Kasumi-1 (cell line): ENCODE measurements around the gene TADA1.
"Not testable (repeated sequence)": the region's sequence is repeated elsewhere in the genome, so short reads cannot be mapped to it uniquely, and the experiment has no call there.

ENCODE experiments used
- DNase-seq, 2 experiments: peaks; one replicate each; lab custom pipeline; 2025; lab: John Stamatoyannopoulos, UW

TADA1 gene

DNA sequence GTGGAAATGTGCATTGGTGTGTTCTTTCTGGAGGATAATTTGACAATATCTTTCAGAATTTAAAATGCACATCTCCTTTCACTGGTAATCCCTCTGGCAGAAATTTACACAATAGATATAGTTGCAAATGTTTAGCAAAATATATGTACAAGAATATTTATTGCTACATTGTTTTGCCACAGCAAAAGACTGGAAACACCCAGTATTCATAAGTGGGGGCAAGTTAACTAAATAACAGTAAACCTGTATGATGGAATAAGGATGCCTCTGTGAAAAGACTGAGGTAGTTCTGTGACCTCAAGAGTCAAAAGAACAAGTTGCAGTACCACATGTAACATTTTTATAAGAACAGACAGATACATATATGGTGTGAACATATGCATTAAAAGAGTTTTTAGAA, 13.7 kb upstream of the TADA1 start:
- no peak for DNase-seq

DNA sequence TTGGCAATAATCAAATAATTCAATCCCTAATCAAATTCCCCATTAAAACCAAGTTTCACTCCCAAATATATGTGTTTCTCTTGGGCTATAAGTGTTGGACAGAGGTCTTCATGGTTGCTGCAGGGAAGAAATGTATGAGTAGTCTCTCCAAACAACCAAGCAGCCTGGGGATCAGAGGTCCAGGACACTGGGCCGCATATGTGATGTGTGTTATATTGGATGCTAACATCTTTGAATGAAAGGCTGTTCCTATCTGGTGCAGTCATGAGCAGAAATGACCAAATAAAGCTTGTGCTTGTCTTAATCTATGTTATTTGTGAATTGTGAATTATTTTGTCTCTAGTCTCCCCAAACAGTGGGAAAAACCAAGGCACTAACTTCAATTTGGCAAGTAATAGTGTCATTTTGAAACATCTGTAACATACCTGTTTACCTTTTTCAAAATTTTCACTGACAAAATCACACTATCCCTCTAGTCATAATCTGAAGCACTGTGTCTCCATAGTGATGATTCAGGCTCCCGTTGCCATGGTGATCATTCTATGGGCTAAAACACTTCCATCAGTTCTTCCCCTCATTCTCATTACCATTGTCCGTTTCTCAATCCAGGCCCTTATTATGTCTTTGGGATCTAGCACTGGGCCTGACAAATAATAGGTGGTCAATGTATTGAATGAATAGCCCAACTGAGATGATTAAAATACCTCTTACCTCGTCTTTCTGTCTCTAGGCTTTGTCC, 12.5 kb upstream of the TADA1 start:
- no peak for DNase-seq

DNA sequence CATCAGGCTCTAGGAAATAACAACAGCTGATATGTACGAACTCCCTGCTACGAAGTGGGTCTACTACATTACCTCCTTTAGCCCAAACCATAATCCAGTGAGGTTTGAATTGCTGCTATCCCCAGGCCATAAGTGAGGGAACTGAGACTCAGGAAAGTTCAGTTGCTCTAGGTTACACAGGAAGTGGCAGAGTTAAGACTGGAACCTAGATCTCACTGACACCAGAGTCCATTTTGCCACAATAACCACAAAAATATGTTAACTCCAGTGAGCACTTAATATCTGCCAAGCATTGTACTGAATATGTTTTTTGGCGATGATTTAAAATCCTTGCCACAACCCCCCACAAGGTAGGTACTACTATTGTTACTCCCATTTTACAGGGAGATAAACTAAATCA, 8.9 kb upstream of the TADA1 start:
- DNase-seq, result no peak

DNA sequence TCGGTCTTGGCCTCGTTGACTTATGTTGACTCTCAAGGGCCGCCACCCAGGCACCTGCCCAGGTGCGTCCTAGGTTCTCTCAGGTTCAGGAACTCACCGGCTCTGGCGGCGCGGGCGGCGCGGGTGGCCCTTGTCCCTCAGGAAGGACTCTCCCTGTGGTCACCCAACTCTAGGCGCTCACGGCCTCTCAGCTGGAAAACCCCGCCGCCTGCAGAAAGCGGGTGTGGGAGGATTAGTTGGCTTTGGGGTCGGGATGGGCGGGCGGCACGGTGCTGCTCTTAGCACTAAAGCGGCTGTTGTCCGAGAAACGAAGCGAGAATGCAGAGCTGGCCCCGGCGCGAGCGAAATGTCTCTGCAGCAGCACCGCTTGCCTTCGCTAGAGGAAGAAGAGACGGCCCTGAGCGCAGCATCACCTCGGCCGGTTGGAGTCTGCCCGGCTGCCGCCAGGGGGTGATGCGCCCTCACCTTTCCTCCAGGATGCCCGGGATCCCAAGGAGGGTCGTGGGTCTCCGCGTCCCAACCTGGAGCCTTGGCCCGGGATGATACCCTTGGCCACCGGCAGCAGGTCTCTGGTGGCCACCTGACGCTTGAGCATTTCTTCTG, 8.1 kb upstream of the TADA1 start:
- DNase-seq, result no peak

- DNase-seq, result no peak
Measured at GRCh38 chr1:166882893-166883292, 6.8 kb upstream of the TADA1 start.

DNA sequence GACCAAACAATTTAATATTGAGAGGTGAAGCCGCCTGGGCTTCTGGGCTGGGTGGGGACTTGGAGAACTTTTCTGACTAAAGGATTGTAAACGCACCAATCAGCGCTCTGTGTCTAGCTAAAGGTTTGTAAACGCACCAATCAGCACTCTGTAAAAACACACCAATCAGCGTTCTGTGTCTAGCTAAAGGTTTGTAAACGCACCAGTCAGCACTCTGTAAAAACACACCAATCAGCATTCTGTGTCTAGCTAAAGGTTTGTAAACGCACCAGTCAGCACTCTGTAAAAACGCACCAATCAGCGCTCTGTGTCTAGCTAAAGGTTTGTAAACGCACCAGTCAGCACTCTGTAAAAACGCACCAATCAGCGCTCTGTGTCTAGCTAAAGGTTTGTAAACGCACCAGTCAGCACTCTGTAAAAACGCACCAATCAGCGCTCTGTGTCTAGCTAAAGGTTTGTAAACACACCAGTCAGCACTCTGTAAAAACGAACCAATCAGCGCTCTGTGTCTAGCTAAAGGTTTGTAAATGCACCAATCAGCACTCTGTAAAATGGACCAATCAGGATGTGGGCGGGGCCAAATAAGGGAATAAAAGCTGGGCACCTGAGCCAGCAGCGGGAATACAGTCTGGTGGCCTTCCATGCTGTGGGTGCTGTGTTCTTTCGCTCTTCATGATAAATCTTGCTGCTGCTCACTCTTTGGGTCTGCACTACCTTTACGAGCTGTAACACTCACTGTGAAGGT, 2.3 kb upstream of the TADA1 start:
- not testable (repeated sequence) for DNase-seq

- DNase-seq, result no peak
Measured at GRCh38 chr1:166876540-166876838, 425 bp upstream of the TADA1 start.

DNA sequence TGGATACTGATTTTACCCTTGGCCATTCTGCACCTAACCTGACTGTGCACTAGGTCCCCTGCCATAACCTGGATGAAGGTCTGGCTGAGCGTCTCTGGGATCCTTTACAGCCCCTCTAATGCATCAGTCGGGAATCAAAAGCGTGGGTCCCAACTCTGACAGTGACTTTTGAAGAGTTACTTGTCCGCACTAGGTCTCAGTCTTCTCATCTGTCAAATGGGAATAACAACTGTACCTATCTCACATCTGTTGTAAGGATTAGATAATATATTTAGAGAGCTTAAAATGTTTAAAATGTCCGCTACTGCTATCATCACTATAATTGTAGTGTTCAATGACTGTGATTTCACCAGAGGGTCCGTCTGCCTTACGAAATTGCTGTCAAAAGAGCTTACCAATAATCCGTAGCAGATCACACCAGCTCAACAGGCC, 746 bp downstream of the TADA1 start:
- no peak for DNase-seq

DNA sequence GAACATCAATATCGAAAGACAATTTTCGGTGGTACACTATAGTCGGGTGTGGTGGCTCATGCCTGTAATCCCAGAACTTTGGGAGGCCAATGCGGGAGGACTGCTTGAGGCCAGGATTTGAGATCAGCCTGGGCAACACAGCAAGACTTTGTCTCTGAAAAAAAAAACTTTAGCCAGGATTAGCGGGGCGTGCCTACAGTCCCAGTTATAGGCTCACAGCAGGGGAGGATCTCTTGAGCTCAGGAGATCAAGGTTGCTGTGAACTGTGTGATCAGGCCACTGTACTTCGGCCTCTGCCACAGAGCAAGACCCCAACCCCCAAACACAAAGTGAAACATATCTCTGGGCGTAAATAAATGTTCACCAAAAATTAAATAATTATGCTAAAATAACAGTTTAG, 1.6 kb downstream of the TADA1 start:
- DNase-seq, result no peak

DNA sequence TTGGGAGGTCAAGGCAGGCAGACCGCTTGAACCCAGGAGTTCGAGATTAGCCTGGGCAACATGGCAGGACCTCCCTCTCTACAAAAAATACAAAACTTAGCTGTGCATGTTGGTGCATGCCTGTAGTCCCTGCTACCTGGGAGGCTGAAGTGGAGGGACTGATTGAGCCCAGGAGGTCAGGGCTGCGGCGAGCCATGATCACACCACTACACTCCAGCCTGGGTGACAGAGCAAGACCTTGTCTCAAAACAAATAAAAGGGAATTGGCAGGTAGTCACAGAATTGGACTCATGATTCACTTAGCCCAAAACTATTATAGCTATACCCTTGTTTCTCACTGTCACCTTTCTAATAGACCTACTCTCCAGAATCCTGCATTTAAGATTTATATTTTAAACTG, 5.5 kb downstream of the TADA1 start:
- no peak for DNase-seq

- no peak for DNase-seq
Measured at GRCh38 chr1:166869318-166870099, 6.6 kb downstream of the TADA1 start.

DNA sequence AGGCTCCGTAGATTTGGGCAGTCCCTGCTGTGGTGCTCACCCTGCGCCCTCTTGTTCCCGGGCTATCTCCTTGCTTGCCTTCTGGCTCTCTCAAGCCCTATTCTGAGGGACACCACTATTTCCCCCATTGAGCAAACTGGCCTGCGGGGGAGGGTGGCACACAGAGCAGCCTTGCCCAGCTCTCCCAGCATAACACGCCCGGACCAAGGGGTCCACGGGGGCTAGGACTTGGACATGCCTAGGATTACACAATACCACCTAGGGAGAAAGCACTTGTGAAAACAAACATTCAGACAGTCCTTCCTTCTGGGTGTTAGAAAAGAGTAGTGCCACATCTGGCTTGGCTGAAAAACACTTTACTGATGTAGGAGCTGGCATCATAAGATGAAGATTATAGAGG, 7.4 kb downstream of the TADA1 start:
- no peak for DNase-seq

- DNase-seq, result no peak
Measured at GRCh38 chr1:166865926-166866325, 10.1 kb downstream of the TADA1 start.

DNA sequence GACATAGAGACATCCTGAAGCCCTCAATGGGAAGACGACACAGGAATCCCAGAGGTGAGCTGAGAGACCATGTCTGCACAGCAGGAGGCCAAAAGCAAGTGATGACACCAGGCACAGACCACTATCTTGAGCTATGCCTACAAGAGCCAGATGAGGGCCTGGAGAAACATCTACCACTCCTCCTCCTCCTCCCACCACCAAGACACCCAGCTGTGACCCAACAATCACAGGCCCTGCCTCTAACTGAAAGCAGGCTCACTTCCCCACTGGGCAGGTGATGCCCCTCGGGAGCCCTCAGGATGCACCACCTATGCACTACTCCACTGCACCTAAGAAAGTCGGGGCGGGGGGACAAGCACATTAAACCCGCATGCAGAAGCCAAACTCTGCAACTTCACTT, 16.5 kb downstream of the TADA1 start:
- DNase-seq, result no peak

- no peak for DNase-seq
Measured at GRCh38 chr1:166858726-166859419, 17.2 kb downstream of the TADA1 start.

- DNase-seq, result no peak
Measured at GRCh38 chr1:166857995-166858394, 18.1 kb downstream of the TADA1 start.

DNA sequence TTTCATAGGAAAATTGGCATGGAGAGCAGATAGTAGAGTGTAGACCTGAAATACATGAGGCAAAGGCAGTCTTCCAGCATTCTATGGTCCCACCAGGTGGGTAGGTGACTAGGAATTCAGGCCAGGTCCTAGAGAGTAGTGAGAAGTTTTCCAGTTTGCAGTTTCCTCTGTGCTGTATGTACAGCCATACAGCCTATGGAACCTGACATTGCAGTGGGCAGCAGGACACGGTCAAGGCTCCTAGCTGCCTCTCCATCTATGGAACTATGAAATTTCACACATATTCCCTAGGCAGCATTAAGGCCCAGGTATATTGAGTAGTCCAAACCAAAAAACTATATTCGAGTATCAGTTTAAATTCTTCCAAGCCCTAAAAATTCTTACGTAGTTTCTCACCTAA, 20.5 kb downstream of the TADA1 start:
- no peak for DNase-seq

GRCh38 chr1:166852918-166853317, 23.1 kb downstream of the TADA1 start:
- no peak for DNase-seq

DNA sequence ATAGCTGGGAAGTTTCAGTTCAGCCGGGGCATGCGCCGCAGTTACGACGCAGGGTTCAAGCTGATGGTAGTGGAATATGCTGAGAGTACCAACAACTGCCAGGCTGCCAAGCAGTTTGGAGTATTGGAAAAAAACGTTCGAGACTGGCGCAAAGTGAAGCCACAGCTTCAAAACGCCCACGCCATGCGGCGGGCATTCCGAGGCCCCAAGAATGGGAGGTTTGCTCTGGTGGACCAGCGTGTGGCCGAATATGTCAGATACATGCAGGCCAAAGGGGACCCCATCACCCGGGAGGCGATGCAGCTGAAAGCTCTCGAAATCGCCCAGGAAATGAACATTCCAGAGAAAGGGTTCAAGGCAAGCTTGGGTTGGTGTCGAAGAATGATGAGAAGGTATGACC, 26.9 kb downstream of the TADA1 start:
- no peak for DNase-seq

DNA sequence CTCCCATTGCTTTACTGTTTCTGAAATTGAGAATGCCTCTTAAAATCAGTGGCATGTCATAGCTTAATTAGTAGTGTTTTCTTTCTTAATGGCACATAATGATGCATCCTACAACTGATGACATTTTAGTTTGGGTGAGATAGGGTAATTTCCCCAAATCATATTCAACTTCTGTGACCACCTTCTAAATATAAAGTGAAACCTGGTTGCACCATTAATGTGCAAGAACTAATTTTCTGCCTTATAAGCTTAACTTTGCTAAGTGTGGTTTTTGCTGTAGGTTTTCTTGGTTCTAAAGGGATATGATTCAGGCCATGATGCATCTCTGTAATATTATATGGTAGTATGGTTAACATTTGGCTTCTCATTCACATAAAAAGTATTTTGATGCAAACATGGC, 27.9 kb downstream of the TADA1 start:
- no peak for DNase-seq

GRCh38 chr1:166844791-166845190, 31.3 kb downstream of the TADA1 start:
- DNase-seq, result no peak
